ENCODE data around the gene RPL22.

GRCh38 chr1:6176779-6177178, 22.6 kb downstream of the RPL22 start:
- TF ChIP-seq POLR2AphosphoS5 (IDR thresholded peaks at IDR 0.05; ENCODE audit: low read depth, low read length), result no peak
- no peak for TF ChIP-seq NANOG (IDR thresholded peaks at IDR 0.05; ENCODE audit: insufficient read depth, low read depth, low read length, poor library complexity, severe bottlenecking)
- no peak for TF ChIP-seq CEBPB (IDR thresholded peaks at IDR 0.05; ENCODE audit: low read depth, low read length)
- no peak for TF ChIP-seq SRF (IDR thresholded peaks at IDR 0.05; ENCODE audit: low read depth, low read length)
- no peak for TF ChIP-seq SIN3A (conservative IDR thresholded peaks at IDR 0.05 in 1 of 2, IDR thresholded peaks at IDR 0.05 in 1 of 2; ENCODE audit: low read depth in 1 of 2, low read length in 2 of 2)
- TF ChIP-seq TAF1 (IDR thresholded peaks at IDR 0.05; ENCODE audit: low read depth, low read length), result no peak
- TF ChIP-seq HDAC6 (IDR thresholded peaks at IDR 0.05; ENCODE audit: low read depth, low read length), result no peak
- TF ChIP-seq JUND (IDR thresholded peaks at IDR 0.05; ENCODE audit: low read length), result no peak
- no peak for TF ChIP-seq CTCF (IDR thresholded peaks at IDR 0.05; ENCODE audit: control extremely low read depth in 1 of 3, insufficient read depth in 1 of 3, low read depth in 1 of 3, low read length in 3 of 3)
- no peak for TF ChIP-seq TAF7 (optimal IDR thresholded peaks at IDR 0.05; ENCODE audit: borderline replicate concordance, low read depth, low read length)
- no peak for TF ChIP-seq FOSL1 (IDR thresholded peaks at IDR 0.05; ENCODE audit: insufficient read depth, low read depth, low read length)
- TF ChIP-seq SIX5 (IDR thresholded peaks at IDR 0.05; ENCODE audit: low read depth, low read length), result no peak
